A673 (cell line): Measurements from ENCODE around the gene HOXC6.

Experiments
- EZH2 ChIP-seq: fragments of 200-600 bp; sonication (generic); IDR thresholded peaks from 2 replicates; pipeline ENCODE4 v1.6.1; 2017; ENCODE audit warnings: borderline replicate concordance, low read depth, mild to moderate bottlenecking, mixed read lengths, antibody characterized with exemption, low read length; ENCODE audit not compliant: poor library complexity, severe bottlenecking
- TF ChIP-seq, protein P1 (sequence below): fragments of 300-800, 200-600 bp; sonication (generic); conservative IDR thresholded peaks from 2 replicates; pipeline ENCODE4 v1.5.1; 2017; ENCODE audit warnings: low read depth, mild to moderate bottlenecking, antibody characterized with exemption, low read length, moderate library complexity, mixed read lengths

- TF ChIP-seq, protein P1, sequence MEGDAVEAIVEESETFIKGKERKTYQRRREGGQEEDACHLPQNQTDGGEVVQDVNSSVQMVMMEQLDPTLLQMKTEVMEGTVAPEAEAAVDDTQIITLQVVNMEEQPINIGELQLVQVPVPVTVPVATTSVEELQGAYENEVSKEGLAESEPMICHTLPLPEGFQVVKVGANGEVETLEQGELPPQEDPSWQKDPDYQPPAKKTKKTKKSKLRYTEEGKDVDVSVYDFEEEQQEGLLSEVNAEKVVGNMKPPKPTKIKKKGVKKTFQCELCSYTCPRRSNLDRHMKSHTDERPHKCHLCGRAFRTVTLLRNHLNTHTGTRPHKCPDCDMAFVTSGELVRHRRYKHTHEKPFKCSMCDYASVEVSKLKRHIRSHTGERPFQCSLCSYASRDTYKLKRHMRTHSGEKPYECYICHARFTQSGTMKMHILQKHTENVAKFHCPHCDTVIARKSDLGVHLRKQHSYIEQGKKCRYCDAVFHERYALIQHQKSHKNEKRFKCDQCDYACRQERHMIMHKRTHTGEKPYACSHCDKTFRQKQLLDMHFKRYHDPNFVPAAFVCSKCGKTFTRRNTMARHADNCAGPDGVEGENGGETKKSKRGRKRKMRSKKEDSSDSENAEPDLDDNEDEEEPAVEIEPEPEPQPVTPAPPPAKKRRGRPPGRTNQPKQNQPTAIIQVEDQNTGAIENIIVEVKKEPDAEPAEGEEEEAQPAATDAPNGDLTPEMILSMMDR, result no peak
- TF ChIP-seq EZH2, result no peak
Observed at GRCh38 chr12:54035568-54036264, 7.5 kb downstream of the HOXC6 start.
